ENCODE results near the gene SLC16A2. TPM values are rescaled to one million over a fixed set of nuclear protein-coding genes. Genes with fewer than 3 reads are reported as not detected.
"Not testable (repeated sequence)": the region's sequence is repeated elsewhere in the genome, so short reads cannot be mapped to it uniquely, and the experiment has no call there.

Gene SLC16A2
- total RNA-seq, 2 donors from 2014 or later = 0.10 to 0.12 TPM

DNA sequence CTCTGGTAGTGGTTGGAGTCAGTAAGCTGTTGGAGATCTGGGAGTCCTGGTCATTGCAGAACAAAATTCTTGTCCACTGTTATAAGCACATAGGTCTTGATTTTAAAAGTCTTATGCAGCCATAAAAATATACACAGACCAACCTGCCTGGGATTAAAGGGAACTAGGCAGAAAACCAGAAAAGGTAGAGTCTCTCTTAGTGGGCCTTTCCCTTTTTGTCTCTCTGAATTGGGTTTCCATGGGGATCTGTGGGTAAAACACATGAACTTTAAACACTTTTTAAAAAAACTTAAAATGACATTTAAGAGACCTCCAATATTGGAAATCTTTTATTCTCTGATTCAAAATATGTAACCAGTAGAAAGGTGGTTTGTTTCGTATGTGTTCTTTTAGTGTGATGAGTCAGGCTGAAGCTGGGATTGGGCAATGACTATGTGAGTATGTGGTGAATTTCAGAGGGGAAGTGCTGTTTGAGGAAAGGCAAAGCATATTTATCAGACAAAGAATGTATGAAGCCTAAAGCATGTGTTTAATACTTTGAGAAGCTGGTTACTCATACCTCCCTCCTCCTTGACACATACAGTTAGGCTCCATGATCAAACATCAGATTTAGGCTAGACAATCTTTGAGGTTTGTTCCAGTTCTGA lies 29.6 kb downstream of the SLC16A2 start:
- Mint-ChIP-seq H3K27me3 (no peaks in the 10 kb centered on the region), H3K27ac (no peak overlapping the region), H3K36me3 (ENCODE audit: low read depth) (no peaks in the 10 kb centered on the region), H3K4me1 (peaks cover 5% of the 10 kb centered on the region), H3K4me3 (no peak overlapping the region)
- H3K9me3 ChIP-seq (ENCODE audit: control insufficient read depth, low read length, poor library complexity, severe bottlenecking) = no peaks in the 10 kb centered on the region
- DNase-seq (no peak), ATAC-seq (no peak)

DNA sequence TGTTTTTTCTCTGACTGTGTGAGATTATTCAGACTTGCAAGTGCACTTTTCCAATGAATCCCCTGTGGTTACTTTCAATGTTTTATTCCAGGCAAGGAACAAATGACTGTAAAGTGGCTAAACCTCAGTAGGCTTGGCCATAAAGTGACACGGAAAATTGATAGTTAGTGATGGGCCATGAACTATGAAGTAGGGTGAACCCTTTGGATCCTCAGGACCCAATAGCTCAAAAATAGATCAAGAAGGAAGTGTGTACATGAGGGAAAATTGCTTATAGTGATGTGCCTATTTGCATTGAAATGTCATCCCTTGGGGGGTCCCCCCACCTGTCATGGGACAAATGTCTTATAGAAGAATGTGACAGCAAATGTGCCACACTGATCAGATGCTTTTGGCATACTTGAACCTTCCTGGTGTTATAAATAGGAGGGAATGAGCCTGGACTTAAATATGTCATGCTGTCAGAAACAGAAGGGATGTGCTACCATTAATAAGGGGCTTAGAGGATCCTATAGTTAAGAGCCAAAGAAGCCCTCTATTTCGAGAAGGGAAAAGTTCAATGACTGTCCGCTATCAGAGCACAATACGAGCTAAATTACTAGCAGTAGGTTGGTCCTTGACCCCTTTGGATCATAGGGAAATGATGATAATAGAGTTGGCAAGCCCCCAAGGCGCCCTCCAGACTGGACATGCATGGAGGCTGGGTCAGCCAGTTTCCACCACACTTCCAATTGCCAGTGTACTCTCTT lies 30.3 kb downstream of the SLC16A2 start:
- no peaks in the 10 kb centered on the region for H3K27me3 Mint-ChIP-seq
- H3K27ac Mint-ChIP-seq = no peak overlapping the region
- ATAC-seq = no peak
- H3K4me3 Mint-ChIP-seq = no peak overlapping the region
- no peak for DNase-seq
- H3K4me1 Mint-ChIP-seq = peaks cover 5% of the 10 kb centered on the region
- H3K9me3 ChIP-seq (ENCODE audit: control insufficient read depth, low read length, poor library complexity, severe bottlenecking) = no peaks in the 10 kb centered on the region
- no peaks in the 10 kb centered on the region for H3K36me3 Mint-ChIP-seq (ENCODE audit: low read depth)

DNA sequence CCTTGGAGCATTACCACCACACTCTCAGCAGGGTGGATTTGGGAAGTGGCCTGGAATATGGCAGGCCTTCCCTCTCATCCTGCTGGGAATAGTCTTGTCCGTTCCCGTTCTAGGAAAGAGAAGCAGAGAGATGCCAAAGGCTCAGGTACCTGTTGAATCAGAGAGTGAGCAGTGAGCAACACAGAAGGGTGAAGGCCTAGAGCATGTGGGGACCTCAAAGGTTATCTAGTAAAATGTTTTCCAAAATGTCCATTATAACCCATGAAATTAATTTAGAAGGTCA lies 30.8 kb downstream of the SLC16A2 start:
- Mint-ChIP-seq H3K4me3 (no peak overlapping the region), H3K27me3 (no peaks in the 10 kb centered on the region), H3K27ac (no peak overlapping the region), H3K36me3 (ENCODE audit: low read depth) (no peaks in the 10 kb centered on the region), H3K4me1 (peaks cover 5% of the 10 kb centered on the region)
- ATAC-seq = no peak
- no peaks in the 10 kb centered on the region for H3K9me3 ChIP-seq (ENCODE audit: control insufficient read depth, low read length, poor library complexity, severe bottlenecking)
- DNase-seq = no peak

DNA sequence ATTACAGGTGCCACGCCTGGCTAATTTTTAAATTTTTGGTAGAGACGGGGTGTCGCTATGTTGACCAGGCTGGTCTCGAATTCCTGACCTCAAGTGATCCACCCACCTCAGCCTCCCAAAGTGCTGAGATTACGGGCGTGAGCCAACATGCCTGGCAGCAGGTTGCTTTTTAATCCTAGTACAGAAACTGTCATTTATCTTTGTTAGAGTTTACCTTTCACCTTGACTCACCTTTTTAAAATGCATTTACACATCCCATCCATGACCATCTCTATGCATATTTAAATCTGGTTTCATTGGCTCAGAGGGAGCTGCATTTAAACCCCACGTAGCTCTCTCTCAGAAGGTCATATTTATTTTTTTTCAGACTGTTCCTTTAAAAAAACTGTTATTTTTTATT lies 31.9 kb downstream of the SLC16A2 start:
- no peaks in the 10 kb centered on the region for H3K36me3 Mint-ChIP-seq (ENCODE audit: low read depth)
- DNase-seq (no peak), ATAC-seq (no peak)
- H3K27ac Mint-ChIP-seq = no peak overlapping the region
- H3K4me1 Mint-ChIP-seq = peaks cover 5% of the 10 kb centered on the region
- no peaks in the 10 kb centered on the region for H3K9me3 ChIP-seq (ENCODE audit: control insufficient read depth, low read length, poor library complexity, severe bottlenecking)
- no peak overlapping the region for H3K4me3 Mint-ChIP-seq
- no peaks in the 10 kb centered on the region for H3K27me3 Mint-ChIP-seq

DNA sequence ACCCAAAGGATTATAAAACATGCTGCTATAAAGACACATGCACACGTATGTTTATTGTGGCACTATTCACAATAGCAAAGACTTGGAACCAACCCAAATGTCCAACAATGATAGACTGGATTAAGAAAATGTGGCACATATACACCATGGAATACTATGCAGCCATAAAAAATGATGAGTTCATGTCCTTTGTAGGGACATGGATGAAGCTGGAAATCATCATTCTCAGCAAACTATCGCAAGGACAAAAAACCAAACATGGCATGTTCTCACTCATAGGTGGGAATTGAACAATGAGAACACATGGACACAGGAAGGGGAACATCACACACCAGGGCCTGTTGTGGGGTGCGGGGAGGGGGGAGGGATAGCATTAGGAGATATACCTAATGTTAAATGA lies 32.9 kb downstream of the SLC16A2 start:
- not testable (repeated sequence) for H3K4me1 Mint-ChIP-seq; H3K36me3 Mint-ChIP-seq (ENCODE audit: low read depth); H3K9me3 ChIP-seq (ENCODE audit: control insufficient read depth, low read length, poor library complexity, severe bottlenecking); H3K4me3 Mint-ChIP-seq; DNase-seq; ATAC-seq; H3K27me3 Mint-ChIP-seq; H3K27ac Mint-ChIP-seq

DNA sequence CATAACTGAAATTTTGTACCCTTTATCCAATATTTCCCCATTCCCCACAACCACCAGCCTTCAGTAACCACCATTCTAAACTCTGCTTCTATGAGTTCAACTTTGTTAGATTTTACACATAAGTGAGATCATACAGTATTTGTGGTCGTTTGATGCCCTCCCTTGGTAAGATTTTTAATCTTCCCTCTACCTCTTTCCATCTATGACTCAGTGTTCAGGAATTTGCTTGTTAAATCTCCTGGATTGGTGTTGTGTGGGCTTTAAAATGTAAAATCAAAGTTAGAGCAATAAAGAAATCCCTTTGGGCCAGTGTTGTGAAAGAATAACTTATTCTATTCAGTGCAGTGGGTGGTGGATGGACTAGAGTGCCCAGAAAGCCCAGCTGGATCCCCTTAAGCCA lies 37.4 kb downstream of the SLC16A2 start:
- DNase-seq (no peak), ATAC-seq (no peak)
- H3K4me3 Mint-ChIP-seq = no peak overlapping the region
- H3K36me3 Mint-ChIP-seq (ENCODE audit: low read depth) = no peaks in the 10 kb centered on the region
- H3K27ac Mint-ChIP-seq = no peak overlapping the region
- H3K9me3 ChIP-seq (ENCODE audit: control insufficient read depth, low read length, poor library complexity, severe bottlenecking) = no peaks in the 10 kb centered on the region
- H3K4me1 Mint-ChIP-seq = no peaks in the 10 kb centered on the region
- H3K27me3 Mint-ChIP-seq = no peaks in the 10 kb centered on the region

DNA sequence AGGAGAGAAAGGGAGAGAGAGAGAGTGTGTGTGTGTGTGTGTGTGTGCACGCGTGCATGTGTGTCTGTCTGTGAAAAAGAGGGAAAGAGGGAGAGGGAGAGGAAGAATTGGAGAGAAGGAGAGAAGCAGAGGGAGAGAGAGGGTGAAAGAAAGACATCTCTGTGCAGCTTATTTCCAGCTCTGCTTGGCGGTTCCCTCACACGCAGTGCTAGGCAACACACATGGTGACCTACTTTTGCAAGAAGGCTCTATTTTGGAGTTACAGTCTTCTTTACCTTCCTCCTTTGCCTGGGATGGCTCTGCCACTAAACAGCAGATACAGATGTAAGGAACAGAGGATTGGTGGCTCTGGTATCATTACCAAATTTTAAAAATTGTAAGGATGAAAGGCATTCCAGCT lies 40.1 kb downstream of the SLC16A2 start:
- H3K4me1 Mint-ChIP-seq = no peaks in the 10 kb centered on the region
- no peak for DNase-seq
- no peak for ATAC-seq
- H3K36me3 Mint-ChIP-seq (ENCODE audit: low read depth) = no peaks in the 10 kb centered on the region
- no peaks in the 10 kb centered on the region for H3K9me3 ChIP-seq (ENCODE audit: control insufficient read depth, low read length, poor library complexity, severe bottlenecking)
- no peak overlapping the region for H3K4me3 Mint-ChIP-seq
- no peaks in the 10 kb centered on the region for H3K27me3 Mint-ChIP-seq
- no peak overlapping the region for H3K27ac Mint-ChIP-seq

DNA sequence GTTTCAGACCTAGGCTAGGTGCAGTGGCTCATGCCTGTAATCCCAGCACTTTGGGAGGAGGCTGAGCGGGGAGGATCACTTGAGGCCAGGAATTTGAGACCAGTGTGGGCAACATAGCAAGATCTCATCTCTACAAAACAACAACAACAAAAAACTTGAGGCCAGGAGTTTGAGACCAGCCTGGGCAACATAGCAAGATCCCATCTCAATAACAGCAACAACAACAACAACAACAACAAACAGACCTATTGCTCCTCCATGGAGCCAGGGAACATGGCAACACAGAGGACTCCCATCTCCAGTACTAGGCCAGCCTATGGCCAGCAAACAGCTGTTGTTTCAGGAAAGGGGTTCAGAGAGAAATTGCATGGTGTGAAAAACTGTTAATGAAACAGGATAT lies 43.4 kb downstream of the SLC16A2 start:
- no peak for ATAC-seq

DNA sequence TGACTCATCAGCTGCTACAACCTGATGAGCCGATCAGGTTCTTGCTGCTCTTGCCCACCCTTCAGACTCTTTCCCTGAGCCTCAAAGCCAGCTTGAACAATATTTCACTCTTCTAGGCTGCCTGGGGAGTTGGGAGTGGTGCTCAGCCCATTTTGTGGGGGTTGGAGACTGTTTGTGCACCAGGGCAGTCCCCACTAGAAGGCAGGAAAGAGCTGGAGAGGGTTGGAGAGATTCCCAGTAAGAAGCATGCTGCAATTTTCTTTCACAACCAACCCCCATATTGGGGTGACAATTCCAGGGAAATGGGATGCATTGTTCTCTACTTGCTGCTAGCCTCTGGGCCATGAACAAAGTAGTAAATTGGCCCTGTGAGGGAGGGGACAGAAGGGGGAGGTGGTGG lies 44.1 kb downstream of the SLC16A2 start:
- no peak for DNase-seq
- H3K27ac Mint-ChIP-seq = no peak overlapping the region
- H3K4me3 Mint-ChIP-seq = no peak overlapping the region
- no peak for ATAC-seq
- H3K9me3 ChIP-seq (ENCODE audit: control insufficient read depth, low read length, poor library complexity, severe bottlenecking) = no peaks in the 10 kb centered on the region
- no peaks in the 10 kb centered on the region for H3K36me3 Mint-ChIP-seq (ENCODE audit: low read depth)
- no peaks in the 10 kb centered on the region for H3K4me1 Mint-ChIP-seq
- no peaks in the 10 kb centered on the region for H3K27me3 Mint-ChIP-seq

More for the DNA sequence above, 43.4 kb downstream of the SLC16A2 start:
- H3K4me1 Mint-ChIP-seq = no peaks in the 10 kb centered on the region
- H3K9me3 ChIP-seq (ENCODE audit: control insufficient read depth, low read length, poor library complexity, severe bottlenecking) = no peaks in the 10 kb centered on the region
- no peak for DNase-seq
- H3K36me3 Mint-ChIP-seq (ENCODE audit: low read depth) = no peaks in the 10 kb centered on the region
- no peak overlapping the region for H3K4me3 Mint-ChIP-seq
- H3K27me3 Mint-ChIP-seq = no peaks in the 10 kb centered on the region
- no peak overlapping the region for H3K27ac Mint-ChIP-seq

DNA sequence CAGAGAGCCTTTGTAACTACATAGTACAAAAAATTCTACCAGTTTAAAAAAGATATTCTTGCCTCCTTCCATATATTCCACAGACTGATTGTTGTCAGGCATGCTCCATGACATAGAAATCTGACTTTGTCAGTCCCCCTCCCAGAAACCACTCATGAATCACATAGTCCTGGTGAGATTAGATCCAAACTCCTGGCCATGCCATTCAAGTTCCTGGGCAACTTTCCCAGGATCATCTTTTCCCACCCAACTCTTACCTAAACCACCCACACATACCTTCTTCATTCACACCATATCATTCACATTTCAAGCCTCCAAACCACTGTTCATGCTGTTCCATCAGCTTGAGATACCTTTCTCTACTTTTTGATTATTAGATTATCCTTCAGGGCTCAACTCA lies 46.4 kb downstream of the SLC16A2 start:
- Mint-ChIP-seq H3K27ac (no peak overlapping the region), H3K27me3 (no peaks in the 10 kb centered on the region), H3K4me3 (no peak overlapping the region), H3K4me1 (no peaks in the 10 kb centered on the region), H3K36me3 (ENCODE audit: low read depth) (no peaks in the 10 kb centered on the region)
- no peak for DNase-seq
- H3K9me3 ChIP-seq (ENCODE audit: control insufficient read depth, low read length, poor library complexity, severe bottlenecking) = no peaks in the 10 kb centered on the region
- ATAC-seq = no peak

DNA sequence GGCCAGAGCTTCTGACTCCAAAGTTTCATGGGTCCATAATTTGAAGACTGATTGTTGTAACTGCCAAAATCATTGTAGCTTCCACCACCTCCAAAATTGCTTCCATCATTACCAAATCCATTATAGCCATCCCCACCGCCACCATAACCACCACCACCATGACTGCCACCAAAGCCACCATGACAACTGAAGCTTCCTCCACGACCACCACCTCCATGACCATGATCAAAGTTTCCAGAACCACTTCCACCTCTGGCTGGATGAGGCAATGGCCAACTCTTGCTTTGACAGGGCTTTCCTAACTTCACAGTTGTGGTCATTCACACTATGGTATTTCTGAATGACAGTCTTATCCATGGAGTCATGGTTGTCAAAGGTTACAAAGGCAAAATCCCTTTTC lies 51.8 kb downstream of the SLC16A2 start:
- H3K36me3 Mint-ChIP-seq (ENCODE audit: low read depth); H3K27me3 Mint-ChIP-seq; ATAC-seq; H3K27ac Mint-ChIP-seq; H3K4me3 Mint-ChIP-seq; H3K4me1 Mint-ChIP-seq; DNase-seq; H3K9me3 ChIP-seq (ENCODE audit: control insufficient read depth, low read length, poor library complexity, severe bottlenecking): not testable (repeated sequence)

DNA sequence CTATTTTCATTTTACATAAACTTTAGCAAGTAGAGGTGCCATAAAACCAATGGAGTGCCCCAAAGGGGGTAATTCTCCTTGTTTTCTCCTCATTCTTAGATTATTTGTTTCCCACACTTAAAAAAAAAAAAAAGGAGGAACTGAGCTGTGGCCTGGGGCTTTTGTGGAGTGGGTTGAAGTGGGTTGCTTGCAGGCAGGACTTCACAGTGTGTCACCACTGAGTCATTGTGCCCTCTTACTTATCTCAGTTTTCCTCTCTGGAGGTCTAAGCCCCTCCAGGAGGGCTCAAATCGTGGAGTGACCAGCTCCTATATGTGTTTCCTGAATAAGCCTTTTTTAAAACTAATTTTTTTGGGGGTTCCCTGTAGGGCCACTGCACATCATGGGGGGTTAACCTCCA lies 69.0 kb downstream of the SLC16A2 start:
- H3K36me3 Mint-ChIP-seq (ENCODE audit: low read depth) = no peaks in the 10 kb centered on the region
- no peak for DNase-seq
- no peaks in the 10 kb centered on the region for H3K4me1 Mint-ChIP-seq

DNA sequence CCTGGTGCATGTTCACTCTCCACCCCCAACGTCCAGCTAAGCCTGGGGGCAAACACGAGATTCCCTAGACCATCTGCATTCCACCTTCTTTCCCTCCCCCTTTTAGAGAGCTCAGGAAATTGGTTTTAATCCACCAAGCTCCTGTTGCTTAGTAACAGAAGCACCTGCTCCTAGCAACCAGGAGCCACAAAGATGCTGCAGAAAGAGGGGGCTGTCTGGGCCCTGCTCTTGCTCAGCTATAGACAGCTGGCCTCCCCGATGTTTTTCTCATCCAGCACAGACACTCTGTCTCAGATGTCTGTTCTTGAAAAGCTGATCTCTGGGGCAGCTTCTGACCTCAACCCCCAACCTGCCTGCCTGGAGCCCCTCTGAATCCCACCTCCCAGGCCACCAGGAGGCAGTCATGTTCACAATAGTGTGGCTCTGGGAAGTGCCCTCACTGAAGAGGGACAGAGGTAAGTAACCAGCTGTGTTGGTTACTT lies 71.5 kb downstream of the SLC16A2 start:
- Mint-ChIP-seq H3K4me1 (no peaks in the 10 kb centered on the region), H3K27ac (no peak overlapping the region), H3K27me3 (no peaks in the 10 kb centered on the region), H3K4me3 (no peak overlapping the region), H3K36me3 (ENCODE audit: low read depth) (no peaks in the 10 kb centered on the region)
- ATAC-seq (no peak), DNase-seq (no peak)
- no peaks in the 10 kb centered on the region for H3K9me3 ChIP-seq (ENCODE audit: control insufficient read depth, low read length, poor library complexity, severe bottlenecking)

More for the DNA sequence above, 69.0 kb downstream of the SLC16A2 start:
- no peaks in the 10 kb centered on the region for H3K9me3 ChIP-seq (ENCODE audit: control insufficient read depth, low read length, poor library complexity, severe bottlenecking)
- ATAC-seq = no peak
- H3K27ac Mint-ChIP-seq = no peak overlapping the region
- H3K4me3 Mint-ChIP-seq = no peak overlapping the region
- H3K27me3 Mint-ChIP-seq = no peaks in the 10 kb centered on the region

DNA sequence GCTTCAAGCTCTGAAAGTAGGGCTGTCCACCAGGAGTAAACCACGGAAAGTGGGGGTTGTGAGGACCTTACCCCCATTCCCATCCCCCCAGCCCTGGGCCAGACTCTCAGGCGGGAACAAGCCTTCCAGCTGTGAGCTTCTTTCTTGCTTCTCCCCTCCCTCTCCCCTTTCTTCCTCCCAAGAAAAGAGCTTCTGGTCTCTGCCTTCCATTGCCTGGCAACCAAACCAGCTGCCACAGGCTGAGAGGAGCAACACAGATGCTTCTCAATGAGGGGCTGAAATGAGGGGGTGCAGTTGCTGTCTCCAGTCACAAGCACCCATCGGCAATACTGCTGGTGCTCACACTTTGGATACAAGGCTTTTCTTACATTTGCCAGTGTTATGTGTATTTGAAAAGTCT lies 72.5 kb downstream of the SLC16A2 start:
- Mint-ChIP-seq H3K36me3 (ENCODE audit: low read depth) (no peaks in the 10 kb centered on the region), H3K27me3 (no peaks in the 10 kb centered on the region), H3K4me3 (no peak overlapping the region), H3K4me1 (no peaks in the 10 kb centered on the region), H3K27ac (no peak overlapping the region)
- DNase-seq (no peak), ATAC-seq (no peak)
- H3K9me3 ChIP-seq (ENCODE audit: control insufficient read depth, low read length, poor library complexity, severe bottlenecking) = no peaks in the 10 kb centered on the region
